ENCODE data around the gene FLVCR2.

Gene FLVCR2

GRCh38 chr14:75645056-75645455, 66.6 kb downstream of the FLVCR2 start:
- no peaks in the 10 kb centered on the region for H3K9me3 Mint-ChIP-seq
- H3K4me1 Mint-ChIP-seq, result peaks cover 30% of the 10 kb centered on the region
- no peak overlapping the region for H3K4me3 Mint-ChIP-seq
- H3K27me3 Mint-ChIP-seq (ENCODE audit: low read depth, poor library complexity), result no peaks in the 10 kb centered on the region
- H3K36me3 Mint-ChIP-seq (ENCODE audit: low read depth), result peaks cover 16% of the 10 kb centered on the region
- TF ChIP-seq CTCF (IDR thresholded peaks at IDR 0.05), result no peak
- DNase-seq, result no peak
- H3K27ac Mint-ChIP-seq, result no peak overlapping the region

GRCh38 chr14:75646762-75647161, 68.3 kb downstream of the FLVCR2 start:
- no peaks in the 10 kb centered on the region for H3K9me3 Mint-ChIP-seq
- H3K36me3 Mint-ChIP-seq (ENCODE audit: low read depth), result peaks cover 33% of the 10 kb centered on the region
- no peaks in the 10 kb centered on the region for H3K27me3 Mint-ChIP-seq (ENCODE audit: low read depth, poor library complexity)
- DNase-seq, result no peak
- no peak overlapping the region for H3K4me3 Mint-ChIP-seq
- H3K4me1 Mint-ChIP-seq, result peaks cover 30% of the 10 kb centered on the region
- no peak for TF ChIP-seq CTCF (IDR thresholded peaks at IDR 0.05)
- H3K27ac Mint-ChIP-seq, result no peak overlapping the region

- peaks cover 30% of the 10 kb centered on the region for H3K4me1 Mint-ChIP-seq
- no peaks in the 10 kb centered on the region for H3K27me3 Mint-ChIP-seq (ENCODE audit: low read depth, poor library complexity)
- no peak for TF ChIP-seq CTCF (IDR thresholded peaks at IDR 0.05)
- DNase-seq, result no peak
- no peaks in the 10 kb centered on the region for H3K9me3 Mint-ChIP-seq
- H3K4me3 Mint-ChIP-seq, result no peak overlapping the region
- peaks cover 39% of the 10 kb centered on the region for H3K36me3 Mint-ChIP-seq (ENCODE audit: low read depth)
- H3K27ac Mint-ChIP-seq, result peak overlapping the region; percentile 16
These were observed 69.2 kb downstream of the FLVCR2 start for GRCh38 chr14:75647640-75648039.

- H3K4me1 Mint-ChIP-seq, result peaks cover 30% of the 10 kb centered on the region
- H3K4me3 Mint-ChIP-seq, result no peak overlapping the region
- peaks cover 45% of the 10 kb centered on the region for H3K36me3 Mint-ChIP-seq (ENCODE audit: low read depth)
- no peak for TF ChIP-seq CTCF (IDR thresholded peaks at IDR 0.05)
- H3K27me3 Mint-ChIP-seq (ENCODE audit: low read depth, poor library complexity), result no peaks in the 10 kb centered on the region
- H3K9me3 Mint-ChIP-seq, result no peaks in the 10 kb centered on the region
- peak overlapping the region; percentile 75 for H3K27ac Mint-ChIP-seq
- DNase-seq, result peak; percentile 13
These were observed 69.8 kb downstream of the FLVCR2 start for GRCh38 chr14:75648066-75648838.

GRCh38 chr14:75649337-75649736, 70.9 kb downstream of the FLVCR2 start:
- no peaks in the 10 kb centered on the region for H3K9me3 Mint-ChIP-seq

More at GRCh38 chr14:75649337-75649736, 70.9 kb downstream of the FLVCR2 start:
- peaks cover 55% of the 10 kb centered on the region for H3K36me3 Mint-ChIP-seq (ENCODE audit: low read depth)
- no peak for DNase-seq
- TF ChIP-seq CTCF (IDR thresholded peaks at IDR 0.05), result no peak
- H3K4me1 Mint-ChIP-seq, result peaks cover 30% of the 10 kb centered on the region
- no peak overlapping the region for H3K4me3 Mint-ChIP-seq
- H3K27ac Mint-ChIP-seq, result no peak overlapping the region
- no peaks in the 10 kb centered on the region for H3K27me3 Mint-ChIP-seq (ENCODE audit: low read depth, poor library complexity)

Data from nephron progenitor cell (in vitro differentiated cells).